Activated CD8-positive, alpha-beta memory T cell treated with anti-CD3 and anti-CD28 coated beads, Interleukin-2, amount 10 ng/mL, durations not matched to agents 7 days and 5 days (primary cell): Measurements from ENCODE around the gene EXOC6. TPM values are rescaled to one million over a fixed set of nuclear protein-coding genes. Genes with fewer than 3 reads are reported as not detected.
"Not testable (repeated sequence)": the region's sequence is repeated elsewhere in the genome, so short reads cannot be mapped to it uniquely, and the experiment has no call there.

Experiments used
- ATAC-seq: fragments of 150-1000 bp; cut with Tn5 transposase; one replicate; pipeline ENCODE4 v1.10.0; 2021; ENCODE audit warnings: moderate library complexity
- CTCF ChIA-PET: fragments of 350-600 bp; sonication (Branson Sonifier 250); formaldehyde crosslinking; loops from one replicate; lab custom pipeline; 2021; ENCODE audit warnings: antibody characterized with exemption; lab: Charles Lee
- DNase-seq: peaks from one replicate; pipeline ENCODE4 v3.0.0-alpha.2; 2020
- H3K27ac Mint-ChIP-seq: one replicate; pipeline ENCODE4 v1.8.0; 2021; ENCODE audit warnings: mild to moderate bottlenecking, mixed read lengths
- H3K27me3 Mint-ChIP-seq: one replicate; pipeline ENCODE4 v1.8.0; 2021; ENCODE audit warnings: mixed read lengths
- H3K36me3 Mint-ChIP-seq: one replicate; pipeline ENCODE4 v1.8.0; 2021; ENCODE audit warnings: mild to moderate bottlenecking, mixed read lengths
- H3K4me1 Mint-ChIP-seq: one replicate; pipeline ENCODE4 v1.8.0; 2021; ENCODE audit warnings: mixed read lengths
- H3K4me3 Mint-ChIP-seq: one replicate; pipeline ENCODE4 v1.8.0; 2021; ENCODE audit warnings: mild to moderate bottlenecking, moderate library complexity, mixed read lengths
- H3K9me3 Mint-ChIP-seq: one replicate; pipeline ENCODE4 v1.8.0; 2022; ENCODE audit warnings: low read depth, mixed read lengths
- total RNA-seq, 2 experiments: library from RNA; stranded (reverse); gene quantifications; one replicate each; pipeline ENCODE4 v1.2.3, GENCODE V29; 2021

Gene EXOC6
- total RNA-seq, 2 experiments from 2014 or later: 11.9 to 12.1 TPM

DNA sequence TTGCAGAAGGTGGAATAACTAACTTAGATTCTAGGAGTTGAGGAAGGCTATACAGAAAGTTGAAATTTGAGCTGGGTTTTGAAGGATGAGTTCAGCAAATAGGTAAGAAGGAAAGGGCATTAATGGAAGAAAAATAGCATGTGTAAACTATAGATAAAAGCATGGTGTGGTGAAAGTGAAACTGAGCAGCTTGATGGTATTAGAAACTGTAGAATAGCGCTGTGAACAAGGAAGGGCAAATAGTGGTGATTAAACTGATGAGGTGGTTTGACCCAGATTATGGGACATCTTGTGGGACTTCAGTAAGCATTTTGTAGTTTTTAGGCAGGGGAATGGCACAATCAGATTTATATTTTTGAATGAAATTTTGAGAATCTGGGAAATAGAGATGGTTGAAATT, 90.5 kb downstream of the EXOC6 start:
- DNase-seq (no peak), ATAC-seq (no peak)
- H3K36me3 Mint-ChIP-seq: peaks cover 4% of the 10 kb centered on the region
- no peak overlapping the region for H3K27ac Mint-ChIP-seq
- H3K27me3 Mint-ChIP-seq: no peaks in the 10 kb centered on the region
- H3K9me3 Mint-ChIP-seq: no peaks in the 10 kb centered on the region
- CTCF ChIA-PET: no interaction called here
- no peaks in the 10 kb centered on the region for H3K4me1 Mint-ChIP-seq
- no peak overlapping the region for H3K4me3 Mint-ChIP-seq

DNA sequence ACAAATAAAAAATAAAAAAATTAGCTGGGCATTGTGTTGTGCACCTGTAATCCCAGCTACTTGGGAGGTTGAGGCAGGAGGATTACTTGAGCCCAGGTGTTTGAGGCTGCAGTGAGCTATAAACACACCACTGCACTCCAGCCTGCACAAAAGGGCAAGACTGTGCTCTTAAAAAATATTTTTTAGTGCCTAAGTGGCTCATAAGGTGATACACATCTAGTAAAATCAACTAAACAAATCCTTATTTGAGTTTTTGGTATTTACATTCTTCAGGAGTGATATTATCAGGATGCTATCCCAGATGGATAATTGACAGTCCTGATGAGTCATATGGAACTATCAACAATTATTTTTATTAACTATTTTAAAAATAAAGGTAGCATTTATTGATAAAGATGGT, 93.9 kb downstream of the EXOC6 start:
- Mint-ChIP-seq H3K27ac (no peak overlapping the region), H3K27me3 (no peaks in the 10 kb centered on the region), H3K36me3 (peaks cover 11% of the 10 kb centered on the region), H3K4me1 (no peaks in the 10 kb centered on the region), H3K9me3 (no peaks in the 10 kb centered on the region), H3K4me3 (no peak overlapping the region)
- no peak for DNase-seq
- CTCF ChIA-PET: no interaction called here
- no peak for ATAC-seq

DNA sequence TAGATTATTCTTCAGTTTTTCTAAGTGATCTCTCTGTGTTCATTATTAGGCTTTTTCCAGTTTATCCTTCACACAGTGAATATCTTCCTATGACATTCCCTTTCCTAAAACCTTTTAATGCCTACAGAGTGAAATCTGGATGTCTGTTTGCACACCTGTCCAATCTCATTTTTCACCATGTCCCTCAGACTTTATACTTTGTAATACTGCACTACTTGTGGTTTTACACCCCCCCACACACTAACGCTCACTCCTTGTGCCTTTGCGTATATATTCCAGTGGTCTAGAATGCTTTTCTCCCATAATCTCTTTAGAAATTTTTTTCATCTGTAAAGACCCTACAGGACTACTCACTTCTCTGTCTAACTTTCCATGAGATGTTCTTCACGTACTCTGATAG, 98.2 kb downstream of the EXOC6 start:
- no peak for ATAC-seq
- Mint-ChIP-seq H3K4me3 (no peak overlapping the region), H3K4me1 (no peaks in the 10 kb centered on the region), H3K9me3 (no peaks in the 10 kb centered on the region), H3K36me3 (peaks cover 27% of the 10 kb centered on the region), H3K27ac (no peak overlapping the region), H3K27me3 (no peaks in the 10 kb centered on the region)
- DNase-seq: no peak
- CTCF ChIA-PET: no interaction called here

DNA sequence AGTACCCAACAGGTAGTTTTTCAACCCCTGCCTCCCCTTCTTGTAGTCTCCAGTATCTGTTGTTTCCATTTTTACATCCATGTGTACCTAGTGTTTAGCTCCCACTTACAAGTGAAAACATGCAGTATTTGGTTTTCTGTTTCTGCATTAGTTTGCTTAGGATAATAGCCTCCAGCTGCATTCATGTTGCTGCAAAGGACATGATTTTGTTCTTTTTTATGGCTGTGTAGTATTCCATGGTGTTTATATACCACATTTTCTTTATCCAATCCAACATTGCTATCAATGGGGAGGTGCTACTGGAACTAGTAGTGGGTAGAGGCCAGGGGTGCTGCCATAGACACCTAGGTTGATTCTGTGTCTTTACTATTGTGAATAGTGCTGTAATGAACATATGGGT, 104.3 kb downstream of the EXOC6 start:
- H3K27ac Mint-ChIP-seq, DNase-seq, H3K9me3 Mint-ChIP-seq, H3K4me1 Mint-ChIP-seq, ATAC-seq, H3K4me3 Mint-ChIP-seq, H3K27me3 Mint-ChIP-seq, CTCF ChIA-PET: not testable (repeated sequence)
- H3K36me3 Mint-ChIP-seq: peaks cover 26% of the 10 kb centered on the region

DNA sequence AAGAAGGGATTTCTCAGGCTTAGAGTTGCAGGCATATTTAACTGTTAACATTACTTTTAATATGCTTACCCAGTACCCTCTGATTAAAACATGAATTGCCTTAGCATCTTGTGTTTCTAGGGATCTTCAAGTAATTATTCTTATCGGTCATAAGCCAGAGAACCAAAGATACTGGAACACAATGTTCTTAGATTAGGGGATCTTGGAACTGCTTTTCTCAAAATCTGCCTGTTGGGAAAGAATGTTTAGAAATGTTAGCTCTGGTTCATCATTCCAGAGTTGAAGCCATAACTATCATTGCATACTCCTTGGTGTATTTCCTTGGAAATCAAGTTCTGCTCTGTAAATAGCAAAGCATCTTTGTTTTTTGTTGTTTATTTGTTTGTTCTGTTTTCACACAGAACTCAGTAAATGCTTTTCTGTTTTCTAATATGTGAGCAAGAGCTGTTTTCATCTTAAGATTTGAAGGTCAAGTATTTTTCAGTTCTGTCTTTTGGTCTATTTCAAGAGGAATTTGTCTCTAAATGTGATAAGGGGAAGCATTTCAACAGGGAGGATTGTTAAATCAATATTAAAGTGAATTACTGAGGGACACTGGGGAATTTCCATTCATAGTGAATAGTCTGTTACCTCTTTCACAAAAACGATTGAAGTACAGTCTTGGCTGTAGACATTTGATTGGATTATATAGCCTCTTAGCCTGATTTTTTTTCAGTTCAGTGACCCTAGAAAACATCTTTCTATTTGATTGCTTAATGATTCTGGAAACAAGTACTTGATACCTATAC, 109.1 kb downstream of the EXOC6 start:
- no peak overlapping the region for H3K27ac Mint-ChIP-seq
- H3K9me3 Mint-ChIP-seq: no peaks in the 10 kb centered on the region
- CTCF ChIA-PET: no interaction called here
- no peaks in the 10 kb centered on the region for H3K4me1 Mint-ChIP-seq
- DNase-seq: no peak
- no peak for ATAC-seq
- H3K36me3 Mint-ChIP-seq: peaks cover 13% of the 10 kb centered on the region
- H3K27me3 Mint-ChIP-seq: no peaks in the 10 kb centered on the region
- no peak overlapping the region for H3K4me3 Mint-ChIP-seq

DNA sequence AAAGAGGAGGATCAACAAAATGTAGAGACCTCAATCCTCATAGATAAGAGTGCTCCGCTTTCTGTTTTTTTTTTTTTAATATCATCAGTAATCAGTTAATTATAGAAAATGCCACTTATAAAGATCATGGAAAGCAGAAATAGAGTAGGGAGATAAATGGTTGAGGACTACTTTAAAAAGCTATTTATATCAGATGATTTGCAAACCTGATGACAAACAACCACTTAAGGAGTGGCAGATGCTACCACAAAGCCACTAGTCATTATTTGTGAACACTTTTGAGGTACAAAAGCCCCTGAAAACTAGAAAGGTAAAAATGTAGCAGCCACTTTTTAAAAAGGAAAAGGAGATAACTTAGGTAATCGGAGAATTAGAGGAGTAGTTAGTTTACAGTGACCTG, 113.3 kb downstream of the EXOC6 start:
- ATAC-seq: no peak
- H3K27ac Mint-ChIP-seq: no peak overlapping the region
- H3K4me3 Mint-ChIP-seq: no peak overlapping the region
- no peaks in the 10 kb centered on the region for H3K9me3 Mint-ChIP-seq
- CTCF ChIA-PET: no interaction called here
- no peak for DNase-seq
- H3K4me1 Mint-ChIP-seq: no peaks in the 10 kb centered on the region
- H3K36me3 Mint-ChIP-seq: peaks cover 9% of the 10 kb centered on the region
- H3K27me3 Mint-ChIP-seq: no peaks in the 10 kb centered on the region

DNA sequence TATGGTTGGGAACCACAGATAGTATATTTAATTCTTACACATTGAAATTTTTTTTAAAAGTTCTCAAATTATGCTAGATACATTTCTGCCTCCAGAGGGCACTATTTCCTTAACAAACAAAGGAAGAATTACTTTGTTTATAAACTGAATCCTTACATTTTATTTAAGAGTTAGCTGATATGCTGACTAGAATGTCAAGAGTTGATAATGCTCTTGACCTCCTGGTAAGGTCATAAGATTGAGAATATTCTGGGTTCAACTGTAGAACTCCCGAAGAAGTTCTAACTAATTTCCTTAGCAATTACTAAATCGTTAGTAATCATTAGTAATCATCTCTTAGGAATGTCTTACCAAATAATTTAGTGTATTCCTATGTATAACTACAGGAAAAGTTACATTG, 117.0 kb downstream of the EXOC6 start:
- CTCF ChIA-PET: interaction anchor here (0.5 to 1.7 kb wide), 19 partner anchors 12 to 393 kb away, joined by 3 to 6 read pairs (median 3); no protein-coding TSS in a partner anchor
- Mint-ChIP-seq H3K27me3 (no peaks in the 10 kb centered on the region), H3K4me1 (no peaks in the 10 kb centered on the region), H3K4me3 (no peak overlapping the region), H3K27ac (no peak overlapping the region), H3K36me3 (peaks cover 4% of the 10 kb centered on the region), H3K9me3 (no peaks in the 10 kb centered on the region)
- DNase-seq (no peak), ATAC-seq (no peak)

DNA sequence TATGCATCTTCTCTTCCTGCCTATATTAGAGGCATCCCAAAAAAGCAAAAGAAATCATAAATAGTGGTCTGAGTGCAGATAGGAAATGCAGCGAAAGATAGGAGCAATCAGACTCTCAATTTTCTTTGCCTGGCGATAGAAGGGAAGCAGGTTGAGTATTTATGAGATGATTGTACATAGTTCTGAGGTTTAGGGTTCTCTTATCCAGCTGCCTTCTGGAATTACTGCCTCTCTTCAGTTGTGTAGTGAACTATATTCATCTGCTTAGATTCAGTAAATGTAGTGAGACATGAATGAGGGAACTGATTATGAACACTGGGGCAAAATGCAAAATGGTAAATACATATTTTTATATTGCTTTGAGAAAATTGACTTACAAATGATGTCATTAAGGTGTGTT, 119.3 kb downstream of the EXOC6 start:
- Mint-ChIP-seq H3K27me3 (no peaks in the 10 kb centered on the region), H3K4me1 (peaks cover 7% of the 10 kb centered on the region), H3K36me3 (peaks cover 13% of the 10 kb centered on the region), H3K4me3 (no peak overlapping the region), H3K9me3 (no peaks in the 10 kb centered on the region), H3K27ac (no peak overlapping the region)
- ATAC-seq (no peak), DNase-seq (no peak)
- CTCF ChIA-PET: interaction anchor here (0.9 kb wide), 1 partner anchor 12 kb away, joined by 3 read pairs; no protein-coding TSS in a partner anchor

DNA sequence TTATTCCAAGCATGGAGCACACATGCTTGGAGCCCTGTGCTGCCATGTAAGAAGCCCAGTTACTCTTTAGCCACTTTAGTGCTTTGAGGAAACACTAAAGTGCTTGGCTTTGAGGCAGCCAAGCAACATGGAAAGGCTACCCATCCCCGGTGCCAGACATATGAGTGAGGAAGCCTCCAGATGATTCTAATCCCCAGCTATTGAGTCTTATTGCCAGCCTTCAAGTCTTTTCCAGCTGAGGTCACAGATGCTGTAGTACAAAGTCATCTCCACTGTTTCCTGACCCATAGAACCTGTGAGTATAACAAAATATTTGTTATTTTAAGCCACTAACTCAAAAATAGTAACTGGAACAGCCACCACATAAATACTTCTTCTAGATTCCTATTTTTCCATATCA, 120.8 kb downstream of the EXOC6 start:
- ATAC-seq: no peak
- CTCF ChIA-PET: no interaction called here
- no peak for DNase-seq
- Mint-ChIP-seq H3K4me3 (no peak overlapping the region), H3K27me3 (no peaks in the 10 kb centered on the region), H3K27ac (no peak overlapping the region), H3K36me3 (peaks cover 19% of the 10 kb centered on the region), H3K4me1 (peaks cover 7% of the 10 kb centered on the region), H3K9me3 (no peaks in the 10 kb centered on the region)

DNA sequence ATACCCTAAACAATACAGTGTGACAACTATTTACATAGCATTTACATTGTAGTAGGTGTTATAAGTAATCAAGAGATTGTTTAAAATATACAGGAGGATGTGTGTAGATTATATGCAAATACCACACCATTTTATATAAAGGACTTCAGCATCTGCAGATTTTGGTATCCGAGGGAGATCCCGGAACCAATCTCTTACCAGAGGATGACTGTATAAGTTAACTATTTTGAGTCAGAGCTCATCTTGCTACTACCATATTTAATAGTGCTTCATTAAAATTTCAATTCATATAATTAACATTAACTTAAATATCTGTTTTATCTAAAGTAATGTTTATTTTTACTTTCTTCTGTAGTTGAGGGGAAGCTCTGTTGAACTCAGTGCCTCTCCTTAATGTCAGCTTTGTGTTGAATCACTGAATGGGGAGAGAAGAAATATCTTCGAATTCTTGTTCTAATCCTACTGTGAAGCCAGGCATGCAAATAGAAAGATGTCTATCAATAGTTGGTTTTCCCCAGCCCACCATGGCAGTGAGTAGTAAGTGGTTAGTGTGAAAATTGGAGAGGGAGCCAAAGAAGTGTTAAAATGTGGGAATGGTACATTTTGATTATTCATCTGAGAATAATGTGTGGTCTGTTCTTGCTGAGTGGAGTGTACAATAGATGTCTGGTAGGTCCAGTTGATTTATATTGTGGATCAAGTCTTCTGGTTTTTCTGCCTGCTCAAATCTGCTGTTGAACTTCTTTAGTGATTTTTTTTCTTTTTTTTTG, 122.2 kb downstream of the EXOC6 start:
- no peak overlapping the region for H3K27ac Mint-ChIP-seq
- CTCF ChIA-PET: no interaction called here
- peaks cover 7% of the 10 kb centered on the region for H3K4me1 Mint-ChIP-seq
- peaks cover 22% of the 10 kb centered on the region for H3K36me3 Mint-ChIP-seq
- no peaks in the 10 kb centered on the region for H3K27me3 Mint-ChIP-seq
- no peak overlapping the region for H3K4me3 Mint-ChIP-seq
- DNase-seq: no peak
- H3K9me3 Mint-ChIP-seq: no peaks in the 10 kb centered on the region
- ATAC-seq: no peak

DNA sequence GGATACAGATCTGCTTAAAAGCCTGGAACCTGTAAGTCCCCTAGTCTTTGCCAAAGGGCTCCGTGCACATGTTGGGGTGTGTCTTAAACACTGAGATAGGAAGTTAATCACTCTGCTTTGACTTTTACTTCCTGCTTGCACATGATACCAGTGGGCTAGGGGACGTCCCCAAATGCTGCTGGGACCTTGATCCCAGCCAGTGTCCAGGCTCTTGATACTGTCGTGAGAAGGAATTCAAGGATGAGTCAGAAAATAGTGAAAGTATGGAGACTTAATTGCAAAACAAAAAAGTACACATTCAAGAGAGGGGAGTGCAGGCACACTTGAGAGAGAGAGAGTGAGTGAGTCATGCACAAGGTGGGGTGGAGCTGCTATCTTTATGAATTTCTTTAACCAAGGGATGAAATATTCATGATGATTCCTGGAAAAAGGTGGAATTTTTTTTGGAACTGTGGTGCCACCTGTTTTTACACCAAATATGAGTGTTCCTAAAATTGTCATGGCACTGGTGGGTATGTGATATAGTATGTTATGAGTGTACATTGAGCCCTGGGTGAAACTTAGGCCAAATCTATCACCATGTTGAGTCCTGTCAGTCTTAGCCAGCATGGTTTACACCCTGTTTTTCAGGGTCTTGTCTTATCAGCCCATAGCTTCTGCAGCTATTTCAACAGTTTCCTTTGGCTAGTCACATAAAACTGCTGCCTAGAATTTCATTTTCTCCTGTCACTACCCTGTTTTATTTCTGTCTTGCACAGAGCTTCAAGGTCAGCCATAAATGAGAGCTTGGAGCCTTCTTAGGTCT, 123.9 kb downstream of the EXOC6 start:
- Mint-ChIP-seq H3K27ac (no peak overlapping the region), H3K27me3 (no peaks in the 10 kb centered on the region), H3K4me1 (peaks cover 7% of the 10 kb centered on the region), H3K36me3 (peaks cover 24% of the 10 kb centered on the region), H3K4me3 (no peak overlapping the region), H3K9me3 (no peaks in the 10 kb centered on the region)
- no peak for DNase-seq
- ATAC-seq: no peak
- CTCF ChIA-PET: interaction anchor here (1.2 kb wide), 1 partner anchor 130 kb away, joined by 3 read pairs; no protein-coding TSS in a partner anchor

DNA sequence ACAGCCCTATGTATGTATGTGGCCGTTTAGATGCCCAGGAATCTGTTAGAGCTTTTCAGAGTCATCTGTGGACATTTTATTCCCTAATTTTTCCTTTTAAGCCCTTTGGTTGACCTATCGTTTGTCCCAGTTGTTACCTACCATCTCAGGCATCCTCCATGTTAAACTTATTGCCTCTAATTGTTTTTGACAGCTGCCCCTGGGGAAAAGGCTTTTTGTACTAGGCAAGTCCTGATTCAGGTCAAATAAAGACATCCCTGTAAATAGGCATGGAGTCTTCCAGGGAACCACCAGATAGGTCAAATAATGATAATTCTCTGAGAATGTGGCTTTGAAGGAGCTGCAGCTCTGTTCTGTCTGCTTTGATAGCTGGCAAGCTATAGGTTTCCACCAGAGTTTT, 124.6 kb downstream of the EXOC6 start:
- H3K9me3 Mint-ChIP-seq: no peaks in the 10 kb centered on the region
- H3K27me3 Mint-ChIP-seq: no peaks in the 10 kb centered on the region
- H3K27ac Mint-ChIP-seq: no peak overlapping the region
- CTCF ChIA-PET: interaction anchor here (1.2 kb wide), 1 partner anchor 130 kb away, joined by 3 read pairs; no protein-coding TSS in a partner anchor
- ATAC-seq: no peak
- H3K4me3 Mint-ChIP-seq: no peak overlapping the region
- DNase-seq: no peak
- peaks cover 7% of the 10 kb centered on the region for H3K4me1 Mint-ChIP-seq
- peaks cover 24% of the 10 kb centered on the region for H3K36me3 Mint-ChIP-seq

DNA sequence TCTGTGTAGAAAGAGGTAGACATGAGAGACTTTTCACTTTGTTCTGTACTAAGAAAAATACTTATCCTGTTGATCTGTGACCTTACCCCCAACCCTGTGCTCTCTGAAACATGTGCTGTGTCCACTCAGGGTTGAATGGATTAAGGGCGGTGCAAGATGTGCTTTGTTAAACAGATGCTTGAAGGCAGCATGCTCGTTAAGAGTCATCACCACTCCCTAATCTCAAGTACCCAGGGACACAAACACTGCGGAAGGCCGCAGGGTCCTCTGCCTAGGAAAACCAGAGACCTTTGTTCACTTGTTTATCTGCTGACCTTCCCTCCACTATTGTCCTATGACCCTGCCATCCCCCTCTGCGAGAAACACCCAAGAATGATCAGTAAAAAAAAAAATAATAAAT, 128.0 kb downstream of the EXOC6 start:
- ATAC-seq, H3K27me3 Mint-ChIP-seq, CTCF ChIA-PET, H3K27ac Mint-ChIP-seq, H3K4me1 Mint-ChIP-seq, H3K9me3 Mint-ChIP-seq, DNase-seq, H3K4me3 Mint-ChIP-seq: not testable (repeated sequence)
- H3K36me3 Mint-ChIP-seq: peaks cover 16% of the 10 kb centered on the region
